GM12878 (cell line): ENCODE measurements around the gene GDF3. TPM values are rescaled to one million over a fixed set of nuclear protein-coding genes. Genes with fewer than 3 reads are reported as not detected.
"Not testable (repeated sequence)": the region's sequence is repeated elsewhere in the genome, so short reads cannot be mapped to it uniquely, and the experiment has no call there.

Experiments used
- ATAC-seq: fragments of 200-7000 bp; cut with Tn5 transposase; 3 replicates; pipeline ENCODE4 v1.9.1; 2020; ENCODE audit warnings: mild to moderate bottlenecking, moderate library complexity
- BruUV-seq: library from RNA; stranded (reverse); fragments of 400-500 nt; replicated peaks from 2 replicates; lab custom pipeline; 2021; lab: Mats Ljungman, UMichigan
- CTCF ChIA-PET: fragments of 300-600 bp; sonication (Branson Sonifier 250); formaldehyde crosslinking; extraction: SDS; loops from one replicate; lab custom pipeline; 2021; ENCODE audit warnings: inconsistent platforms; lab: Yijun Ruan, JAX
- POLR2A ChIA-PET: fragments of 350-600 bp; formaldehyde crosslinking; extraction: SDS; loops from one replicate; lab custom pipeline; 2021; ENCODE audit warnings: inconsistent platforms; lab: Charles Lee
- RAD21 ChIA-PET: fragments of 300-600 bp; sonication (Branson Sonifier 250); formaldehyde crosslinking; loops from one replicate; lab custom pipeline; 2023; ENCODE audit warnings: antibody characterized with exemption; ENCODE audit not compliant: unreplicated experiment; lab: Charles Lee
- SMC1A ChIA-PET: fragments of 300-600 bp; sonication (Branson Sonifier 250); formaldehyde crosslinking; loops from one replicate; lab custom pipeline; 2023; ENCODE audit not compliant: unreplicated experiment, uncharacterized antibody; lab: Charles Lee
- DNase-seq: peaks from one replicate; pipeline ENCODE4 v3.0.0-alpha.2; 2011; ENCODE audit warnings: low read depth, low spot score
- FAIRE-seq: peaks from 3 replicates; lab custom pipeline; 2011; peaks lifted over from hg19 to GRCh38; lab: Jason Lieb, UNC
- H2AFZ ChIP-seq: 2 replicates; pipeline ENCODE4 v1.6.0; 2011; ENCODE audit warnings: low read depth, low read length, control low read depth; ENCODE audit not compliant: control insufficient read depth
- H3K27ac ChIP-seq: 2 replicates; pipeline ENCODE4 v1.5.1; 2011; ENCODE audit warnings: control low read depth; ENCODE audit not compliant: control insufficient read depth, insufficient read depth
- H3K27me3 ChIP-seq, 2 experiments: replicated peaks in 1 of 2; 2 replicates each; pipeline versions ENCODE4 v1.6.0 to v1.6.1; 2011; ENCODE audit warnings: low read length in 1 of 2; ENCODE audit not compliant: control insufficient read depth in 2 of 2, insufficient read depth in 2 of 2
- H3K36me3 ChIP-seq, 2 experiments: 2 replicates each; pipeline ENCODE4 v1.5.1; 2011; ENCODE audit warnings: low read length in 1 of 2; ENCODE audit not compliant: control insufficient read depth in 2 of 2, insufficient read depth in 2 of 2
- H3K4me1 ChIP-seq: 2 replicates; pipeline ENCODE4 v1.6.1; 2011; ENCODE audit warnings: mild to moderate bottlenecking, low read length, moderate library complexity, mixed read lengths; ENCODE audit not compliant: control insufficient read depth, insufficient read depth
- H3K4me2 ChIP-seq: 2 replicates; pipeline ENCODE4 v1.6.0; 2011; ENCODE audit warnings: control low read depth; ENCODE audit not compliant: control insufficient read depth, insufficient read depth
- H3K4me3 ChIP-seq: fragments of 200-600 bp; sonication (generic); 2 replicates; pipeline ENCODE4 v1.5.1; 2016
- H3K79me2 ChIP-seq: 2 replicates; pipeline ENCODE4 v1.6.0; 2011; ENCODE audit warnings: low read length; ENCODE audit not compliant: control insufficient read depth, insufficient read depth
- H3K9ac ChIP-seq: 2 replicates; pipeline ENCODE4 v1.8.0; 2011; ENCODE audit warnings: low read length, control low read depth, mixed read lengths; ENCODE audit not compliant: control insufficient read depth, insufficient read depth
- H3K9me3 ChIP-seq: replicated peaks from 3 replicates; pipeline ENCODE4 v1.5.1; 2011; ENCODE audit warnings: mild to moderate bottlenecking, low read length; ENCODE audit not compliant: control insufficient read depth, insufficient read depth
- H4K20me1 ChIP-seq: 2 replicates; pipeline ENCODE4 v1.6.0; 2011; ENCODE audit not compliant: control insufficient read depth, insufficient read depth
- ATF7 ChIP-seq: fragments of 450-650 bp; IDR thresholded peaks from 2 replicates; pipeline ENCODE4 v1.6.1; 2016; ENCODE audit warnings: low read depth, mild to moderate bottlenecking
- BCL11A ChIP-seq: IDR thresholded peaks from 2 replicates; pipeline ENCODE4 v1.6.1; 2011; ENCODE audit warnings: low read depth, low read length
- CHD4 ChIP-seq: fragments of 200-600 bp; sonication (generic); IDR thresholded peaks from 2 replicates; pipeline ENCODE4 v1.6.1; 2016; ENCODE audit warnings: mild to moderate bottlenecking
- ETV6 ChIP-seq, 2 experiments: fragments of 450-650 bp in 1 of 2; IDR thresholded peaks in 1 of 2; conservative IDR thresholded peaks in 1 of 2; 2 replicates each; pipeline ENCODE4 v1.6.1; 2014; ENCODE audit warnings: antibody characterized with exemption in 1 of 2, borderline replicate concordance in 1 of 2, low read depth in 1 of 2, mild to moderate bottlenecking in 1 of 2, moderate library complexity in 1 of 2
- FOS ChIP-seq: IDR thresholded peaks from 3 replicates; pipeline ENCODE4 v1.6.1; 2011; ENCODE audit warnings: borderline replicate concordance; ENCODE audit not compliant: insufficient read length; ENCODE audit errors: extremely low read depth
- MTA2 ChIP-seq: fragments of 450-650 bp; IDR thresholded peaks from 2 replicates; pipeline ENCODE4 v1.6.1; 2016; ENCODE audit warnings: low read depth, mild to moderate bottlenecking, moderate library complexity
- NFXL1 ChIP-seq: fragments of 450-650 bp; IDR thresholded peaks from 2 replicates; pipeline ENCODE4 v1.6.1; 2017; ENCODE audit warnings: antibody characterized with exemption, mild to moderate bottlenecking, borderline replicate concordance
- NR2C2 ChIP-seq: IDR thresholded peaks from 2 replicates; pipeline ENCODE4 v1.6.1; 2011; ENCODE audit warnings: borderline replicate concordance, low read depth; ENCODE audit not compliant: control insufficient read depth, insufficient read length
- SIN3A ChIP-seq: IDR thresholded peaks from 2 replicates; pipeline ENCODE4 v1.6.1; 2012; ENCODE audit warnings: low read depth, low read length, improper control_type of control experiment
- SMC3 ChIP-seq: IDR thresholded peaks from 2 replicates; pipeline ENCODE4 v1.6.1; 2011; ENCODE audit warnings: low read length, improper control_type of control experiment, borderline replicate concordance
- ZBED1 ChIP-seq: IDR thresholded peaks from 2 replicates; pipeline ENCODE4 v1.6.1; 2016; ENCODE audit warnings: borderline replicate concordance
- ZNF24 ChIP-seq: fragments of 450-650 bp; IDR thresholded peaks from 2 replicates; pipeline ENCODE4 v1.6.1; 2017; ENCODE audit warnings: antibody characterized with exemption, mild to moderate bottlenecking
- ZZZ3 ChIP-seq: IDR thresholded peaks from 2 replicates; pipeline ENCODE4 v1.6.1; 2011; ENCODE audit warnings: low read depth; ENCODE audit not compliant: control insufficient read depth, insufficient read length
- WGBS: methylation state at CpG from one replicate; pipeline ENCODE4 v1.1.6; 2016; ENCODE audit warnings: low lambda C conversion rate; ENCODE audit not compliant: insufficient replicate concordance, insufficient coverage; ENCODE audit errors: missing lambda C conversion rate; 5-methylcytosine and 5-hydroxymethylcytosine counted together
- in situ Hi-C: fragments of 300-500 bp; cut with MboI; formaldehyde crosslinking; loops from 9 replicates; pipeline ENCODE4 v1.14.3; 2018; ENCODE audit warnings: mixed read lengths
- intact Hi-C: fragments of 100-400 bp; cut with micrococcal nuclease; formaldehyde crosslinking; loops from one replicate; pipeline ENCODE4 v1.14.2; 2022; ENCODE audit not compliant: unreplicated experiment
- polyA plus RNA-seq, 11 experiments: library from polyadenylated mRNA; depleted of rRNA in 4 of 11; unstranded in 6 of 11; stranded (reverse) in 5 of 11; fragments of >200 nt; fragmentation: Nextera tagmentation in 4 of 11; fragmentation: Illumina TruSeq in 1 of 11; extraction: Ambion mirVana in 4 of 11; extraction: Trizol in 1 of 11; gene quantifications; 1 replicate in 1 of 11; 2 replicates in 10 of 11; pipeline versions ENCODE4 v1.2.1 to v1.2.3, GENCODE V29; 2011 to 2016; ENCODE audit warnings: inconsistent platforms in 2 of 11, missing spikeins in 2 of 11, low read depth in 1 of 11
- total RNA-seq, 4 experiments: library from RNA; depleted of rRNA in 3 of 4; stranded (reverse); fragments of >200 nt in 3 of 4; fragmentation: Illumina TruSeq in 1 of 4; extraction: Trizol in 1 of 4; gene quantifications; 2 replicates each; pipeline versions ENCODE4 v1.2.1 to v1.2.3, GENCODE V29; 2013 to 2021
- TF ChIP-seq, protein P1 (sequence below): fragments of 450-650 bp; formaldehyde crosslinking; IDR thresholded peaks from 2 replicates; pipeline ENCODE4 v1.4.0; 2022; ENCODE audit warnings: mild to moderate bottlenecking, moderate library complexity

Gene GDF3
- total and polyA plus RNA-seq, 10 of the 15 experiments (the other 5 are each of a cell fraction or from before 2014, with no cell fraction given), result not detected

DNA sequence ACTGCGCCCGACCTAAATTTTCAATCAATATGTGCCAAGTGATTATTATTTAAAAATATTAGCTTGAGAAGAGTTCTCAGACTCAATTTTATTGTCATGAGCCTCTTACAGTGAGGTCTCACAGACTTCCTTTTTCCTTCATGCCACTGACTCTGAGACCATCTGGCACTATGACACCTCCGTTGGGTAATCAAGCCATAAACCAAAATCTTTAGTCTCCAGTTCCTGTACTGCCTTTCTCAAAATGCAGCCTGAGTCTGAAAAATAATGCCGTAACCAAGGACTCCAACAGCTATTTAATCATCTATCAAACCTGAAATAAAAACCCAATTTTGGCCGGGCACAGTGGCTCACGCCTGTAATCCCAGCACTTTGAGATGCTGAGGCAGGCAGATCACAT lies 20.1 kb downstream of the GDF3 start:
- intact Hi-C loops, result not testable (repeated sequence)
- in situ Hi-C loops, result loop anchor here (5.0 kb wide), 1 partner anchor 132 kb away; no protein-coding TSS in a partner anchor

DNA sequence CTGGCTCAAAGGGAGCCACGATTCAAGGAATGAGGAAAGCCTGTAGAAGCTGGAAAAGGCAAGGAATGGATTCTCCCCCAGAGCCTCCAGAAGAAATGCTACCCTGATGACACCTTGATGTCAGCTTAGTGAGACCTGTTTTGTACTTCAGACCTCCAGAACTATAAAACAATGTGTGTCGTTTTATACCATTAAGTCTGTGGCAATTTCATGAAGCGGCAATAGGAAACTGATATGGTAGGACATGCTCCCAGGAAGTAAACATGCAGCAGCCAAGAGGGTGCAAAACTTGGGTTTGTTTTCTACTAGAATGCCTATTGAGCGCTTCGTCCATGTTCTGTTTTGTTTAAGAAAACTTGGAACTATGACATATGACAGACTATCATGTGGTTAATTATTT lies 27.4 kb downstream of the GDF3 start:
- CTCF ChIA-PET, result interaction anchor here (0.6 to 1.7 kb wide), 4 partner anchors 10 to 79 kb away, joined by 3 to 5 read pairs (median 3); partner anchors contain the start of gene CLEC4C
- Histone ChIP-seq H4K20me1 (no peaks in the 10 kb centered on the region), H3K4me3 (no peak overlapping the region), H2AFZ (no peak overlapping the region), H3K9me3 (no peaks in the 10 kb centered on the region), H3K79me2 (no peaks in the 10 kb centered on the region), H3K36me3 (no peaks in the 10 kb centered on the region), H3K4me1 (no peaks in the 10 kb centered on the region), H3K27me3 (no peaks in the 10 kb centered on the region), H3K9ac (no peak overlapping the region), H3K4me2 (no peak overlapping the region), H3K27ac (no peak overlapping the region)
- WGBS, result 20% methylated on average over 5 of the region's 5 CpGs
- ATAC-seq, result no peak
- POLR2A ChIA-PET, result no interaction called here
- FAIRE-seq, result no peak
- DNase-seq, result no peak
- RAD21 ChIA-PET, result no interaction called here
- intact Hi-C loops, result no loop called here
- BruUV-seq, result no TSS peak
- in situ Hi-C loops, result no loop called here
- SMC1A ChIA-PET, result interaction anchor here (0.9 to 1.3 kb wide), 2 partner anchors 9 to 26 kb away, joined by 3 to 4 read pairs; no protein-coding TSS in a partner anchor
- TF ChIP-seq FOS (no peak), ATF7 (no peak), NR2C2 (no peak), NFXL1 (no peak), BCL11A (no peak), CHD4 (no peak), SIN3A (no peak), ZZZ3 (no peak), ZBED1 (no peak), MTA2 (no peak), SMC3 (no peak), ETV6 (conservative IDR thresholded peaks at IDR 0.05 in 1 of 2, IDR thresholded peaks at IDR 0.05 in 1 of 2; ENCODE audit: borderline replicate concordance in 1 of 2, low read depth in 1 of 2) (no peak), ZNF24 (no peak)
- TF ChIP-seq, protein P1, sequence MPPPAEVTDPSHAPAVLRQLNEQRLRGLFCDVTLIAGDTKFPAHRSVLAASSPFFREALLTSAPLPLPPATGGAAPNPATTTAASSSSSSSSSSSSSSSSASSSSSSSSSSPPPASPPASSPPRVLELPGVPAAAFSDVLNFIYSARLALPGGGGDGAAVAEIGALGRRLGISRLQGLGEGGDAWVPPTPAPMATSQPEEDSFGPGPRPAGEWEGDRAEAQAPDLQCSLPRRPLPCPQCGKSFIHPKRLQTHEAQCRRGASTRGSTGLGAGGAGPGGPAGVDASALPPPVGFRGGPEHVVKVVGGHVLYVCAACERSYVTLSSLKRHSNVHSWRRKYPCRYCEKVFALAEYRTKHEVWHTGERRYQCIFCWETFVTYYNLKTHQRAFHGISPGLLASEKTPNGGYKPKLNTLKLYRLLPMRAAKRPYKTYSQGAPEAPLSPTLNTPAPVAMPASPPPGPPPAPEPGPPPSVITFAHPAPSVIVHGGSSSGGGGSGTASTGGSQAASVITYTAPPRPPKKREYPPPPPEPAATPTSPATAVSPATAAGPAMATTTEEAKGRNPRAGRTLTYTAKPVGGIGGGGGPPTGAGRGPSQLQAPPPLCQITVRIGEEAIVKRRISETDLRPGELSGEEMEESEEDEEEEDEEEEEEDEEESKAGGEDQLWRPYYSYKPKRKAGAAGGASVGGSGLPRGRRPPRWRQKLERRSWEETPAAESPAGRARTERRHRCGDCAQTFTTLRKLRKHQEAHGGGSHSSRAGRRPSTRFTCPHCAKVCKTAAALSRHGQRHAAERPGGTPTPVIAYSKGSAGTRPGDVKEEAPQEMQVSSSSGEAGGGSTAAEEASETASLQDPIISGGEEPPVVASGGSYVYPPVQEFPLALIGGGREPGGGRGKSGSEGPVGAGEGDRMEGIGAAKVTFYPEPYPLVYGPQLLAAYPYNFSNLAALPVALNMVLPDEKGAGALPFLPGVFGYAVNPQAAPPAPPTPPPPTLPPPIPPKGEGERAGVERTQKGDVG (CRISPR knock-in tag), result no peak

More for the DNA sequence above, 20.1 kb downstream of the GDF3 start:
- SMC1A ChIA-PET, H3K4me1 ChIP-seq, BruUV-seq, H3K4me2 ChIP-seq, RAD21 ChIA-PET, H3K4me3 ChIP-seq, POLR2A ChIA-PET, H3K9me3 ChIP-seq, H3K27ac ChIP-seq, H3K79me2 ChIP-seq, H3K27me3 ChIP-seq, ATAC-seq, H3K9ac ChIP-seq, H3K36me3 ChIP-seq, H4K20me1 ChIP-seq, H2AFZ ChIP-seq, DNase-seq, FAIRE-seq: not testable (repeated sequence)
- CTCF ChIA-PET, result interaction anchor here (1.4 to 4.0 kb wide), 2 partner anchors 33 to 131 kb away, joined by 5 to 27 read pairs; no protein-coding TSS in a partner anchor
- WGBS, result 12% methylated on average over 6 of the region's 6 CpGs
